Activated CD4-positive, alpha-beta T cell treated with anti-CD3 and anti-CD28 coated beads, Interleukin-2, Interleukin-6, amounts not matched to agents 100 ng/mL and 50 ng/mL, durations not matched to agents 16 hours and 8 hours (primary cell): Measurements from ENCODE around the gene TBRG1.
A peak's percentile ranks its signal among the peaks of the same experiment; 100 is the strongest.

Source experiments
- DNase-seq: peaks from one replicate; pipeline ENCODE4 v3.0.0-alpha.2; 2020

The TBRG1 gene

GRCh38 chr11:124618863-124619262 is 3.8 kb upstream of the TBRG1 start:
- no peak for DNase-seq

- DNase-seq: no peak
These were observed 1.3 kb downstream of the TBRG1 start for GRCh38 chr11:124623861-124624525.

- no peak for DNase-seq
These were observed 3.0 kb downstream of the TBRG1 start for GRCh38 chr11:124625504-124626168.

GRCh38 chr11:124627546-124627945 is 4.9 kb downstream of the TBRG1 start:
- DNase-seq: no peak

- DNase-seq: no peak
These were observed 7.3 kb downstream of the TBRG1 start for GRCh38 chr11:124629961-124630360.

DNA sequence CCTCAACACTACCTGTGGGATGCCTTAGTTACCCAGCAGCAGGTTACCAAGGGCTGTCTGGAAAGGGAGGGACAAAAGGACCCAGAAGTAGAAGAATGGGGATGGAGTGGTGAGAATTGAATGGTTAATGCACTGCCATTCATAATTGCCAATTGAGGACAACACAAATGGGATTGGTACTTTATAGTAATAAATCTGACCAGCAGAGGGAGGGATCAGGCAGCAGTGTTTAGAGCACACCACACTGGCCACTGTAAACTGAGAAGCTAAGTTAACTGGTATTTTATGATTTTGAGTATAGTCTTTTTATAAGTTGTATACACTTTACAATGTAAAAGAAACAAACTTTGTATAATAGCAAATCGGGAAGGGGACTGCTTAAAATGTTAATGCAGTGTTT is 10.7 kb downstream of the TBRG1 start:
- DNase-seq: no peak

GRCh38 chr11:124635932-124636331 is 13.3 kb downstream of the TBRG1 start:
- DNase-seq: no peak

DNA sequence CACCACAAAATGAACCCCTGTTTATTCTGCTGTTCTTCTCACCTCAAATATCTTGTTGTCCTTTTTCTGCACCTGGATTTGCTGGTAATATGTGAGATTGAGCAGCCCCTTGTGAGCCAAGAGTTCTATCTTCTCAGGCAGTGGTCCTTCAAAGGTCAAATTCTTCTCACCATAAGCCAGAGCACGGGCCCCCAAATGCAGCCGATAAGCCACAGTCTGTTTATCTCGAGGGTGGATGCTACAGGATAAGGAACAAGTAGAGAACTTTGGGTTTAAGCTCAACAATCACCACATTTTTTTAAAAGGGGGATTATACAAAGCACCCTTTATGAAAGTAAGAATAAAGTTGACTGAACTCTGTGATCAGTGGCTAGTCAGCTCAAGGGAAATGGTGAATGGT is 15.8 kb downstream of the TBRG1 start:
- DNase-seq: no peak

DNA sequence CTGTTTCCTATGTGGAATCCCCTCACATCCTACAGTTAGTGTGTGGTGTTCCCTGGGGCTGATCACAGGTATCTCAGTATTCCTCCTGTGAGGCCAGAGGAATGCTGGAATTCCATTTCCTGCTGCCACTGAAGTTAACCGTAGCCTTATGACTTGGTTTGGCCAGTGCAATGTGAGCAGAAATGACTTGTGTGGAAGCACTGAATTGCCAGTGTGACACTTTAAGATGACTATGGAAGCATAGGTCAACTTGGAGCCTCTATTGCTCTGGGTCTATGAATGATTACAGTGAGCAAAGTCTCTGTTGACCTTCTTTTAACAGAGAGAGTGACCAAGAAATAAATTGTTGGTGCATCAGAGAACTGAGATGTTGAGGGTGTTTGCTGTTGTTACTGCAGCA is 16.5 kb downstream of the TBRG1 start:
- no peak for DNase-seq

- no peak for DNase-seq
These were observed 18.0 kb downstream of the TBRG1 start for GRCh38 chr11:124640666-124641065.

- no peak for DNase-seq
These were observed 20.0 kb downstream of the TBRG1 start for GRCh38 chr11:124642628-124643027.

- no peak for DNase-seq
These were observed 20.5 kb downstream of the TBRG1 start for GRCh38 chr11:124643042-124643604.

DNA sequence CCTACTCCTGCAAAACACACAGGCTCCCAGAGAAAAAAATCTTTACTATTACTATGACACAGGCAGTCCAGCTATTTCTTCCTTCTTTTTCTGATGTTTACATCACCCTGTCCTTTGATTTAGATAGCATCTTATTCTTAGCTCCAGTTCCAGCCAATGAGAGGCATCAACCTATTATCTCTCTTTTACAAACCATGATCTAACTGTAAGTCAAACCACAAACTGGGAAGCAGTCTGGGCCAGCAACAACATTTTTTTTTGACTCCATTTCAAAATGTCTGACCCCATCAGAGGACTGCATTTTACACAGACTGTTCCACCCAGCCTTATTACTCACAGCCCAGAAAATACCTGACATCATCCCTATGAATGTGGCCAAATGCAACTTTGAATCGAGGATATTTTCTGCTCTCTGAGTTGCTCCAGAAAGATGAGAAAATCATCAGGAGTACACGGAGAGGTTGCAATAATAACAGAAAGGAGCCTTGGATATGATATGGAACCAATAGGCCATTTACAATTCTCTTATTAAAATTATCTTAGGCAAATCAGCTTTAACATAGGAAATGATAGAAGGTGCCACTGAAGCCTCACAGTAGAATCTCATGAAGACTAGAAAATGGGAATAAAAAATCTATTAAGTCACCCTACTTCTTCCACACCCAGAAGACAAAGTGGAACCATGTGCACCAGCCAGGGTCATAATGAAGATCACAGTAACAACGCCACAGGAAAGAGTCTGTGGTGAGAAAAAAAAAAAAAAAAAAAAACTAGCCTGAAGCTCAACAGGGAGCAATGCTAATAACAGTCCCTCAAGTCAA is 21.2 kb downstream of the TBRG1 start:
- no peak for DNase-seq

DNA sequence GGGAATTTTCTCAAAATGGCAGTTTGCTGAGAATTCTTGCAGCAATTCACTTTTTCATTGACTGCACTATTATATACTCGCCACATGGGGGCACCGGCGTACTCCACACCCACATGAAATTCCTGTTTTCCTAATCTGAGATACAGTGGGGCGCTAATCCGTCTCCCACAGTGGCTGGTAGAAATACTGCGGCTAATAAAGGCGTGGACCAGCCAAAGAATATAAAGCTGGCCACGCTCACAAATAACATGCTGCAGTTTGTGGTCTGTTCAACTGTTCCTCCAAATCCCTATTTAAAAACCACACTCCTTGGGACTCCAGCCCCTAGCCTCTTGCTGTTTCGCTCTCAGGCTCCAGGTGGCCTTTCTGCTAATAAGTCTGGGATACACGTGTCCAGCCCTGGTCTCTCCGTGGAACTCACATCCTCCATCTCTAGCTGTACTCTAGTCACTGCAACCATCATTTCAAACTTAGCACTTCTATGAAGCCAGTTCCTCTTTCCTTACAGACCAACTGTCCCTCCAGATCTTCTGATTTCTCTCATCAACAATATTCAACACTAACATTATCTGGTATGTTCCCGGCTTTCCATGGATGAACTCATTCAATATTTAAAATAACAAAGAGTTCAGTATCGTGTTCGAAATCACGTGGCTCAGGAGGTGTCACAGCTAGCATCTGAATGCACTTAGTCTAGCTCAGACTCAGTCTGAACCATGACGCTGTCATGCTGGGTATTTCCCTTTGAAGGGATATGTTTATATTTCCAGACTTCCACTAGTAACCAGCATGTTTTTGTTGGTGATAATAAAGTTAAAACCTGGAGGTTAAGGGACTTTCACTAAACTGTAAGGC is 22.0 kb downstream of the TBRG1 start:
- peak; percentile 24 for DNase-seq

GRCh38 chr11:124646148-124646547 is 23.5 kb downstream of the TBRG1 start:
- no peak for DNase-seq

GRCh38 chr11:124648610-124649009 is 25.9 kb downstream of the TBRG1 start:
- DNase-seq: no peak

DNA sequence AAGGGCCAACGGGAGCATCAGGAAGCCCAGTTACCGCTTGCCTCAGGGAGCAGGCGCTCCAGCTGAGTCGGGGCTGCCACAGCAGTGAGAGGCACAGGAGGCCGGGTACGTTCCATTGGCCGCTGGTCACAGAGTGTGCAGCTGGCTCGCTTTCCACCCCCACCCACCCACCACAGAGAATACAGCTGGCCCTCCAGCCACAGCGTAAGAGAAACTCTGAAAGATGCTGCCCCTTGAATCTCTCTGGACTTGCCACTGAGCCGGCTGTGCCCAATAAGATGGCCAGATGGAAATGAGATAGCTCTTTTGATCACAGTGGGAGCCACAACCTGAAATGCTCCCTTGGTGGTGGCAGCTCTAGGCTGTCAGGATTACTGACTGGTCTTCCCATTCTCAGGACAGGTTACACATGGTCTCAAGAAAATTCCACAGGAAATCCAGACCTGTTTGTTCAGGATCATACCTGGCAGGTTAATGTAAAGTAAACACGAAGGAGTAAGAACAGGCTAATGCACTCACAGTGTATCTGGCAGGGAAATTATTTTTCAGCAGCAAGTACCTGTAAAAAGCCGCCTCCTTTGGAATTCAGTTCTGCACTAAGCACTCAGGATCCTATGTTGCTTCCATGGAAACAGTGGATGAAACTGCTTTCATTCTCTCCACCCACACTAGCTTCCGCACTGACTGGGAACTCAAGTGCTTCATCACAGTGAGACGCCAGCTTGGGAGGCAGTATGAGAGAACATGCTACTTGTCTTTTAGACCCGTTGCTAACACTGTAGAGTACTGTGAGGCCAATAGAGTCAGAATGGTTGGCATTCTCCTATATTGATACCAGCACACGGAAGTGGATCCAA is 34.3 kb downstream of the TBRG1 start:
- no peak for DNase-seq

- no peak for DNase-seq
These were observed 35.2 kb downstream of the TBRG1 start for GRCh38 chr11:124657904-124658303.

GRCh38 chr11:124658501-124658900 is 35.8 kb downstream of the TBRG1 start:
- no peak for DNase-seq

GRCh38 chr11:124658986-124659385 is 36.3 kb downstream of the TBRG1 start:
- no peak for DNase-seq

GRCh38 chr11:124661553-124661952 is 38.9 kb downstream of the TBRG1 start:
- DNase-seq: no peak

DNA sequence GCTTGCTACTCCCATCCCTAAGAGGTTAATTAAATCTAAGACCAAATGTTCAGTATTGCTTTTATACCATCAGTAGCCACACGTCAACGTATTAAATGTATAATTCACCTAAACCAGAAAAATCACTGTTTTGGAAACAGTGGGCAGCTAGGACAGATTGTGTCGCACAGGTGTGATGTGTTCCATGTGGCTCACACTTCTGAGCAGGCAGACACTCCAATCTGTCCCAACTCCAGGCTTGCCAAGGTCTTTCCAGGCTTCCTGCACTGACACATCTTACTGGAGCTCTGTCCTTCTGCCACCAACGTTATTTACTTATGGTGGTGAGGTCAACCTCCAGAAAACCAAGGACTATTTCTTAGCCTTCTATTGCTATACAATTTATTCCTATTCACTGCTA is 39.4 kb downstream of the TBRG1 start:
- no peak for DNase-seq
